ENCODE results near the gene CAGE1. TPM values are rescaled to one million over a fixed set of nuclear protein-coding genes. Genes with fewer than 3 reads are reported as not detected.

CAGE1 gene
- total and polyA plus RNA-seq, 8 donors = 0.08 to 0.16 (median 0.10) TPM; not detected in 4

DNA sequence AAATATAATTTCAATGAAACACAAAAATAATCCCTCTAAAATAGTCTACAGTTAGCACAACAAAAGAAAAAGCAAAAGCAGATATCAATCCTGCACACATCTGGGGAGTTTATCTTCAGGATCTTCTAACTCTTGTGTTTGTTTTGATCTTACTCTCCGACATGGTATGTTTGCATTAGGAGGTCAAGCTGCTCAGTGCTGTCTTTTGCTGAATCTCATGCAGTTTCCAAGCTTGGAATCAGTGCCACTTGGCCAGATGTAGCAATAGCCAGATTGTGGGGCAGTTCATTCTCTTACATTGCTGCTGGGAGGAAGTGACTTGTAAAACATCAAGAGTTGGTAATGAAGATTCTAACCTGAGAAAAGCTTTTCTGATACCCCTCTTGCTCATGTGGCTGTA lies 29.5 kb upstream of the CAGE1 start:
- TF ChIP-seq, protein P1, sequence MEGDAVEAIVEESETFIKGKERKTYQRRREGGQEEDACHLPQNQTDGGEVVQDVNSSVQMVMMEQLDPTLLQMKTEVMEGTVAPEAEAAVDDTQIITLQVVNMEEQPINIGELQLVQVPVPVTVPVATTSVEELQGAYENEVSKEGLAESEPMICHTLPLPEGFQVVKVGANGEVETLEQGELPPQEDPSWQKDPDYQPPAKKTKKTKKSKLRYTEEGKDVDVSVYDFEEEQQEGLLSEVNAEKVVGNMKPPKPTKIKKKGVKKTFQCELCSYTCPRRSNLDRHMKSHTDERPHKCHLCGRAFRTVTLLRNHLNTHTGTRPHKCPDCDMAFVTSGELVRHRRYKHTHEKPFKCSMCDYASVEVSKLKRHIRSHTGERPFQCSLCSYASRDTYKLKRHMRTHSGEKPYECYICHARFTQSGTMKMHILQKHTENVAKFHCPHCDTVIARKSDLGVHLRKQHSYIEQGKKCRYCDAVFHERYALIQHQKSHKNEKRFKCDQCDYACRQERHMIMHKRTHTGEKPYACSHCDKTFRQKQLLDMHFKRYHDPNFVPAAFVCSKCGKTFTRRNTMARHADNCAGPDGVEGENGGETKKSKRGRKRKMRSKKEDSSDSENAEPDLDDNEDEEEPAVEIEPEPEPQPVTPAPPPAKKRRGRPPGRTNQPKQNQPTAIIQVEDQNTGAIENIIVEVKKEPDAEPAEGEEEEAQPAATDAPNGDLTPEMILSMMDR (IDR thresholded peaks at IDR 0.05) = no peak
- Histone ChIP-seq H3K27ac (no peak overlapping the region), H3K36me3 (peaks cover 0 to 62% of the 10 kb centered on the region in 2 donors), H3K9me3 (no peaks in the 10 kb centered on the region), H3K27me3 (no peaks in the 10 kb centered on the region), H3K4me3 (no peak overlapping the region), H3K4me1 (no peaks in the 10 kb centered on the region)
- DNase-seq (peak in 1 of 4 donors; percentile 30), ATAC-seq (no peak)
- intact Hi-C loops (cut with DNase I) = no loop called here

DNA sequence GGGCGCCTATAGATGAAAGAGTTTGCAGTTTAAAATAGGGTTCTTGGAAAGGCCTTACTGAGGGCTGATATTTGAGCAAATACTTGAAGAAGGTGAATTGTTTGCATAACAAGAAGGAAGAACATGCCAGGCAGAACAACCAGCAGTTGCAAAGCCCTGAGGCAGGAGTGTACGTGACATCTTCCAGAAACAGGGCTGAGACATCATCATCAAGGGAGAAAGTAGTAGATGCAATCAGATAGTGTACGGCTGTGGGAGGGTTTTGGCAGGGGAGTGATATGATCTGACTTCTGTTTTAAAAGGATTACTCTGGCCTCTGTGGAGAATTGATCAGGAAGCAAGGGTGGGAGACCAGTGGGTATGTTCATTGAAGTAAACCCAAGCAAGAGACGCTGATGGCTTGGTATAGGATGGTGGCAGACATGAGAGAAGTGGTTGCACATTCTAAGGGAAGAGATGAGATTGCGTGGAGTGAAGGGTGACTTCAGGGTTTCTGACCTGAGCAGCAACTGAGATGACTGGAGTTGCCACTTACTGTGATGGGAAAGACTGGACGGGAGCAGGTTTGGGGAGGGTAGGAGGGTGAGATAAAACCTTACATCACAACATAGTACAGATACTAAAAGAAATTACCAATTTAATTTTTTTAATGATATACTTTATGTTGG lies 28.8 kb upstream of the CAGE1 start:
- peak in 1 of 4 donors; percentile 23 for DNase-seq

GRCh38 chr6:7417684-7418083 lies 28.1 kb upstream of the CAGE1 start:
- no peak for ATAC-seq
- intact Hi-C loops (cut with DNase I) = no loop called here
- H3K27me3 ChIP-seq = no peaks in the 10 kb centered on the region
- no peak overlapping the region for H3K4me3 ChIP-seq
- no peak for DNase-seq
- H3K4me1 ChIP-seq = no peaks in the 10 kb centered on the region
- H3K27ac ChIP-seq = no peak overlapping the region
- H3K36me3 ChIP-seq = peaks cover 0 to 76% of the 10 kb centered on the region in 2 donors
- TF ChIP-seq, protein P1 (IDR thresholded peaks at IDR 0.05) = no peak
- no peaks in the 10 kb centered on the region for H3K9me3 ChIP-seq

More for the DNA sequence above, 28.8 kb upstream of the CAGE1 start:
- intact Hi-C loops (cut with DNase I) = no loop called here
- Histone ChIP-seq H3K9me3 (no peaks in the 10 kb centered on the region), H3K36me3 (peaks cover 0 to 69% of the 10 kb centered on the region in 2 donors), H3K27me3 (no peaks in the 10 kb centered on the region), H3K4me3 (no peak overlapping the region), H3K27ac (no peak overlapping the region), H3K4me1 (no peaks in the 10 kb centered on the region)
- TF ChIP-seq, protein P1 (IDR thresholded peaks at IDR 0.05) = no peak
- peak; percentile 82 for ATAC-seq

- Histone ChIP-seq H3K27me3 (no peaks in the 10 kb centered on the region), H3K27ac (no peak overlapping the region), H3K36me3 (peaks cover 6 to 99% of the 10 kb centered on the region in 2 donors), H3K9me3 (no peaks in the 10 kb centered on the region), H3K4me3 (no peak overlapping the region), H3K4me1 (no peaks in the 10 kb centered on the region)
- intact Hi-C loops (cut with DNase I) = no loop called here
- ATAC-seq (peak; percentile 81), DNase-seq (no peak)
- TF ChIP-seq, protein P1 (IDR thresholded peaks at IDR 0.05) = no peak
Observed at GRCh38 chr6:7414811-7415210, 25.3 kb upstream of the CAGE1 start.

GRCh38 chr6:7413151-7413823 lies 23.7 kb upstream of the CAGE1 start:
- Histone ChIP-seq H3K27me3 (no peaks in the 10 kb centered on the region), H3K4me1 (no peaks in the 10 kb centered on the region), H3K9me3 (no peaks in the 10 kb centered on the region), H3K4me3 (no peak overlapping the region), H3K27ac (no peak overlapping the region), H3K36me3 (peaks cover 6 to 97% of the 10 kb centered on the region in 2 donors)
- TF ChIP-seq, protein P1 (IDR thresholded peaks at IDR 0.05) = no peak
- ATAC-seq (no peak), DNase-seq (no peak)
- intact Hi-C loops (cut with DNase I) = no loop called here
